RCC 7860 (cell line): ENCODE measurements around the gene UGT1A1.
A peak's percentile ranks its signal among the peaks of the same experiment; 100 is the strongest.
"Not testable (repeated sequence)": the region's sequence is repeated elsewhere in the genome, so short reads cannot be mapped to it uniquely, and the experiment has no call there.

Experiments used
- DNase-seq: peaks from one replicate; pipeline ENCODE4 v3.0.0-alpha.2; 2015; ENCODE audit warnings: low spot score
- FAIRE-seq: peaks from 2 replicates; lab custom pipeline; 2012; peaks lifted over from hg19 to GRCh38; lab: Jason Lieb, UNC

The UGT1A1 gene

DNA sequence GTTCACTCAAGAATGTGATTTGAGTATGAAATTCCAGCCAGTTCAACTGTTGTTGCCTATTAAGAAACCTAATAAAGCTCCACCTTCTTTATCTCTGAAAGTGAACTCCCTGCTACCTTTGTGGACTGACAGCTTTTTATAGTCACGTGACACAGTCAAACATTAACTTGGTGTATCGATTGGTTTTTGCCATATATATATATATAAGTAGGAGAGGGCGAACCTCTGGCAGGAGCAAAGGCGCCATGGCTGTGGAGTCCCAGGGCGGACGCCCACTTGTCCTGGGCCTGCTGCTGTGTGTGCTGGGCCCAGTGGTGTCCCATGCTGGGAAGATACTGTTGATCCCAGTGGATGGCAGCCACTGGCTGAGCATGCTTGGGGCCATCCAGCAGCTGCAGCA is at the start of gene UGT1A1:
Gene UGT1A1 (plus strand): TSS at position 228 of the 400 bp plus-strand sequence. CDS start 18 bp downstream, at position 246.
- no peak for FAIRE-seq
- DNase-seq = no peak

DNA sequence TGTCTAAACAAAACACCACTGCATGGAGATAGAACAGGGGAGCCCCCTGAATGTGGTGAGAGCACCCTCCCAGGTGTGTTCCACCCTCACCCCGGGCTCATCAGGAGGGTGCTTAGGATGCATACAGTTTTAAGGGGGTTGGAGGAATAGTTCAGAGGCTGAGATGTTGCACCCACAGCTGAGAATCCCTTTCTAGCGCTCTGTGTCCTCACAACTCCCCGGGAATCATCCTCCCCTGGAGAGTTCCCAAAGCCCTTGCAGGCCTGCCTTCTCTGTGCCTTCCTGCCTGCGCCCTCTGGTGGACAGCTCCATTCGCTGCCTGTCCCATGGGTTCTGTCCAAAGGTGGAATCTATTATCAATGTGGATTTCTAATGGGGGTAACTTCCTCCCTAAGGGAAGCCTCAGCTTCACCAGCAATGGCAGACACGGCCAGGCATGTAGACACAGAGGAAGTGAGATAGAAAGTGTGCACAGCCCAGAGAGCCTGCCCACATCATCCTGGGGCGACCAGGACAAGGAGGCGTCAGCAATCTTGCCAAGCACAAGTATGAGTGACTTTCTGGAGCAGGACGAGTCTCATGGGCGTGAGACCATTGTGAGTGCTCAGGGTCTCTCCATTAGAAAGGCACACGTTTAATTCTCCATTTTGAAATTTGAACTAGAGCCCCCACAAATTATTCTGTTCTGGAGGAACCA is 48.6 kb upstream of the UGT1A1 start:
- FAIRE-seq = peak; percentile 11

DNA sequence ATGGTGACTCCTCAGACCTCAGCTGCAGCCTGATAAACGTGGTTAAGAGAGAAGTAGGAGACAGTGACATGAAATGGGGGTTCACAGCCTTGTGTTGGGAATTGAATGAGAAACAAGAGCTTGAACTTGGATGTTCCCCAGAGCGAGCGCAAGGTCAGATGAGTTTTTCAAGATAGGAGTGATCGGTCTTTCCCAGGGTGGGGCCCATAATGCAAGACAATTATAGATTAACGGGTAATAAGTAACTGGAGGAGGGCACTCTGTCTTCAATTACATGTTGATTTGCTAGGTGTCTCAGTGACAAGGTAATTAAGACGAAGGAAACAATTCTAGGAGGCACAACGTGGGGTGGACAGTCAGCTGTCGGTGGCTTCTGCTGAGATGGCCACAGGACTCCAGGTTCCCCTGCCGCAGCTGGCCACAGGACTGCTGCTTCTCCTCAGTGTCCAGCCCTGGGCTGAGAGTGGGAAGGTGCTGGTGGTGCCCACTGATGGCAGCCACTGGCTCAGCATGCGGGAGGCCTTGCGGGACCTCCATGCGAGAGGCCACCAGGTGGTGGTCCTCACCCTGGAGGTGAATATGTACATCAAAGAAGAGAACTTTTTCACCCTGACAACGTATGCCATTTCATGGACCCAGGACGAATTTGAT is 47.3 kb upstream of the UGT1A1 start, which contains the start of gene UGT1A5:
Gene UGT1A5 (plus strand): TSS at position 297 of the 651 bp plus-strand sequence. CDS start 85 bp downstream, at position 382.
- FAIRE-seq (no peak), DNase-seq (no peak)

More for the DNA sequence above, 48.6 kb upstream of the UGT1A1 start:
- DNase-seq = peak; percentile 60

DNA sequence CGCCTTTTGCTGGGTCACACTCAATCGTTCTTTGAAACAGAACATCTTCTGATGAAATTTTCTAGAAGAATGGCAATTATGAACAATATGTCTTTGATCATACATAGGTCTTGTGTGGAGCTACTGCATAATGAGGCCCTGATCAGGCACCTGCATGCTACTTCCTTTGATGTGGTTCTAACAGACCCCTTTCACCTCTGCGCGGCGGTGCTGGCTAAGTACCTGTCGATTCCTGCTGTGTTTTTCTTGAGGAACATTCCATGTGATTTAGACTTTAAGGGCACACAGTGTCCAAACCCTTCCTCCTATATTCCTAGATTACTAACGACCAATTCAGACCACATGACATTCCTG is 46.8 kb upstream of the UGT1A1 start:
- DNase-seq (no peak), FAIRE-seq (no peak)

DNA sequence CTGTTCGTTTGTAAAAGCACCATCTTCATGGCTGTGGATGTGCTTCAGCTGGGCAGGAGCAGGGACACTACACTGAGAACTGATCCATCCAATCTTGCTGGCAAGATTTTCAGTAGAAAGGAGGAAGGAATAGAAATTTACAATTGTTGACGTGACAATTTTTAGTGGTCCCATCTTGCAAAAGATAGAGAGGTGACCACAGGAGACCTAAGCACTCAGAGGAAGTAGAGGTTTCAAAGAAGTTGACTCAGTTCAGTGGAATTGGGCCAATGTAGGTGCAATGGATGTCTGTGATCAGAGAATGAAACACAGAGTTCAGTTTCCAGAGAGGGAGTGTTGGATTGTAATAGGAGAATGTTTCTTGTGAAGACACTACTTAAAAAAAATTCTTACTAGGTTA is 45.9 kb upstream of the UGT1A1 start:
- DNase-seq (peak; percentile 61), FAIRE-seq (peak; percentile 89)

DNA sequence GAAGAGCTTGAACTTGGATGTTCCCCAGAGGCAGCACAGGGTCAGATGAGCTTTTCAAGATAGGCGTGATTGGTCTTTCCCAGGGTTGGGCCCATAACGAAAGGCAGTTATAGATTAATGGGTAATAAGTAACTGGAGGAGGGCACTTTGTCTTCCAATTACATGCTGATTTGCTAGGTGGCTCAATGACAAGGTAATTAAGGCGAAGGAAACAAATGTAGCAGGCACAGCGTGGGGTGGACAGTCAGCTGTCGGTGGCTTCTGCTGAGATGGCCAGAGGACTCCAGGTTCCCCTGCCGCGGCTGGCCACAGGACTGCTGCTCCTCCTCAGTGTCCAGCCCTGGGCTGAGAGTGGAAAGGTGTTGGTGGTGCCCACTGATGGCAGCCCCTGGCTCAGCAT is 41.5 kb upstream of the UGT1A1 start, which contains the start of gene UGT1A4:
Gene UGT1A4 (plus strand): TSS at position 185 of the 400 bp plus-strand sequence. CDS start 85 bp downstream, at position 270.
- FAIRE-seq = no peak
- DNase-seq = no peak

DNA sequence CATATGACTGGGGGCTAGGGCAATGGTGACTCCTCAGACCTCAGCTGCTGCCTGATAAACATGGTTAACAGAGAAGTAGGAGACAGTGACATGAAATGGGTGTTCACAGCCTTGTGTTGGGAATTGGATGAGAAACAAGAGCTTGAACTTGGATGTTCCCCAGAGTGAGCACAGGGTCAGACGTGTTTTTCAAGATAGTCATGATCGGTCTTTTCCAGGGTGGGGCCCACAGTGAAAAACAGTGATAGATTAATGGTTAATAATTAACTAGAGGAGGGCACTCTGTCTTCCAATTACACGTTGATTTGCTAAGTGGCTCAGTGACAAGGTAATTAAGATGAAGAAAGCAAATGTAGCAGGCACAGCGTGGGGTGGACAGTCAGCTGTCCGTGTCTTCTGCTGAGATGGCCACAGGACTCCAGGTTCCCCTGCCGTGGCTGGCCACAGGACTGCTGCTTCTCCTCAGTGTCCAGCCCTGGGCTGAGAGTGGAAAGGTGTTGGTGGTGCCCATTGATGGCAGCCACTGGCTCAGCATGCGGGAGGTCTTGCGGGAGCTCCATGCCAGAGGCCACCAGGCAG is 31.3 kb upstream of the UGT1A1 start, which contains the start of gene UGT1A3:
Gene UGT1A3 (plus strand): TSS at position 320 of the 579 bp plus-strand sequence. CDS start 85 bp downstream, at position 405.
- no peak for DNase-seq
- FAIRE-seq = no peak

DNA sequence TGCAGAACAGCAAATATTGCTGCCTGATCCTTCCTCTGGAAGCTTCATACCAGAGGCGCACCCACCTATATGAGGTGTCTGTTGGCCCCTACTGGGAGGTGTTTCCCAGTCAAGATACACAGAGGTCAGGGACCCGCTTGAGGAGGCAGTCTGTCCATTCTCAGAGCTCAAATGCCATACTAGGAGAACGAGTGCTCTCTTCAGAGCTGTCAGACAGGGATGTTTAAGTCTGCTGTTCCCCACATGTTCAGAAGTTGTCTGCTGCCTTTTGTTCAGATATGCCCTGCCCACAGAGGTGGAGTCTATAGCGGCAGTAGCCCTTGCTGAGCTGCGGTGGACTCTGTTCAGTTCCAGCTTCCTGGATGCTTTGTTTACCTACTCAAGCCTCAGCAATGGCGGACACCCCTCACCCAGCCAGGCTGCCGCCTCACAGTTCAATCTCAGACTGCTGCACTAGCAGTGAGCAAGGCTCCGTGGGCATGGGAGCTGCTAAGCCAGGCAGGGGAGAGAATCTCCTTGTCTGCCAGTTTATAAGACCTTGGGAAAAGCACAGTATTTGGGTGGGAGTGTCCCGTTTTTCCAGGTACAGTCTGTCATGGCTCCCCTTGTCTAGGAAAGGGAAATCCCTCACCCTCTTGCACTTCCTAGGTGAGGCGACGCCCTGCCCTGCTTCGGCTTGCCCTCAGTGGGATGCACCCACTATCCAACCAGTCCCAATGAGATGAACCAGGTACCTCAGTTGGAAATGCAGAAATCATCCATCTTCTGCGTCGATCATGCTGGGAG is 23.0 kb upstream of the UGT1A1 start:
- not testable (repeated sequence) for FAIRE-seq, DNase-seq

DNA sequence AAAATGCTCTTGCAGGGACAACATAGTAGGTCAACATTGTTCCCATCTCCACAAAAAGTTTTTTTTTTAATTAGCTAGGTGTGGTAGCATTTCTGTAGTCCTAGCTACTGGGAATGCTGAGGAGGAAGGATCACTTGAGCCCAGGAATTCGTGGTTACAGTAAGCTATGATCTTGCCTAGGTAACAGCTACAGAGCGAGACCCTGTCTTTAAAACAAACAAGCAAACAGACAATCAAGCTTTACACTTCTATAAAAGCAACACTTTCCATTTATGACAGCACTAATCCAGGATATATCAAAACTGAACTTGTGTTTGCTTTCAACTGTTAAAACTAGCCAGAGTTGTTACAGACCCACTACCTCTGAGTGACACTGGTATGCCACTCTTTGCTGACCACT is 19.2 kb upstream of the UGT1A1 start:
- DNase-seq (no peak), FAIRE-seq (no peak)

DNA sequence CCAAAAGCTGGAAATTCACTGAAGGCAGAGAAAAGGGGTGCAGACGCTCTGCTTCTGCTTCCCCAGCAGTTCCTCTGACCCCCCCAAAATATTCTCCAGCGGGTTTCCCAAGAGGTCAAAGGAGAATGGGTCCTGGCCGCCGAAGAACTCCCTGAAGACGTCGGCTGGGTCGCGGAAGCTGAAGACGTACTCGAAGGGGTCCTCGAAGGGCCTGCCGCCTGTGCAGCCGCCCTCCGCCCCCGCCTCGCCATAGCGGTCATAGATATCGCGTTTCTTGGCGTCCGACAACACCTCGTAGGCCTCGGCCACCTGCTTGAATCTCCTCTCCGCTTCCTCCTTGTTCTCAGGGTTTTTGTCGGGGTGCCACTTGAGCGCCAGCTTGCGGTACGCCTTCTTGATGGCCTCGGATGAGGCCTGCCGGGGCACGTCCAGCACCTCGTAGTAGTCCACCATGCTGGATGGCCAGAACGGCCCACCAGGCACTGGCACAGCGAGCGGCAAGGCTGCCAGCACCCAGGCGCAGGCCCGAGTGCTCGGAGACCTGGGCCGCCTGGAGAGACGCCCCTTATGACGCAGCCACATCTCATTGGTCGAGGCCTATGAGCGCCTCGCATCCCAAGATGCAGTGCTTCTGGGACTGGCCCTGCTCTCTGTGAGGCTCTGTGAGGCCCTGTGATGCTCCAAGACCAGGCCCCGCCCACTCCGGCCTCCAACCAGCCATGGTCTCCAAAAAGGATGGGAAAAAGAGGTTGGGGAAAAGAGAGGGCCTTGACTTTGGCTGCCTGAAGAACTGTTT is 16.4 kb upstream of the UGT1A1 start:
- FAIRE-seq = no peak
- no peak for DNase-seq

DNA sequence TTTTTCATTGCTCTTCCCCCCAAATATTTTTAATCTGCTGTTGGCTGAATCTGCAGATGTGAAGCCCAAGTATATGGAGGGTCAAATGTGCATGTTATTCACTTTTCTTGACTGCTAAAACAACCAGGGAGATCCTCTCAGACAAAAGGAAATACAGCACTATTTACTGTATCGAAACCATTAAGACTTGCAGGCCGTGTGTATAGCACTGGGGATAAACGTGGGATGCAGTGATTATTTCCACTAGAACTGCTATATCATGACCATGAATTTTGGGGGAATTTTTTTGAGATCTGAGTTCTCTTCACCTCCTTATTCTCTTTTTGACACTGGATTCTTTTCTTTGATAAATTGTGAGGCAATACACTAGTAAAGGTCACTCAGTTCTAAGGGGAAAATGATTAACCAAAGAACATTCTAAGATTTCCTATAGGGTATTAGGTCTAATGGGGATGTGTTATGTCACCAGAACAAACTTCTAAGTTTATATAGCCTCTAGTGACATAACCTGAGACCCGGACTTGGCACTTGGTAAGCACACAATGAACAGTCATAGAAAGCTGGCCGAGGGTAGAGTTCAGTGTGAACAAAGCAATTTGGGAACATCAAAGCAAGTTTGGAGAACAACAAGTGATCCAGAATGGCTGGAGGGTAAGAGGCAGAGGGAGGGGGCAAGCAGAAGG is 14.9 kb upstream of the UGT1A1 start:
- FAIRE-seq (no peak), DNase-seq (no peak)

DNA sequence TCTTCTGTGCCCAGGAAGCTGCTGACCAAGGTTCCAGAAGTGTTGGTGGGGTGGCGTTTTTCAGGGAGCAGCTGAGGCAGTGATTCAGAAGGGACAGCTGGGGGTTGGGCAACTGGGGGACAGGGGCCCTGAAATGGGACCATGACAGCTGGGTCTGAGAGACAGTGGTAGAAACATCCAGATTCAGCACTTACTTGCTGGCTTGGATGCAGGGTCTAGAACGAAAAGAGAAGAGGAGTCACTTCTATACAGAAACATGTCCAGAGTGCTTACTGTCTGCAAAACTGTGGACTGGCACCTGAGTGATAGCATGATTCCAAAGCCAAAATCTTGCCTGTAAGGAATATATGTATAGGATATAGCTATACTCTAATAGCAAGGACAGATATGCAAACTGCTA is 14.2 kb upstream of the UGT1A1 start:
- FAIRE-seq, DNase-seq: not testable (repeated sequence)

DNA sequence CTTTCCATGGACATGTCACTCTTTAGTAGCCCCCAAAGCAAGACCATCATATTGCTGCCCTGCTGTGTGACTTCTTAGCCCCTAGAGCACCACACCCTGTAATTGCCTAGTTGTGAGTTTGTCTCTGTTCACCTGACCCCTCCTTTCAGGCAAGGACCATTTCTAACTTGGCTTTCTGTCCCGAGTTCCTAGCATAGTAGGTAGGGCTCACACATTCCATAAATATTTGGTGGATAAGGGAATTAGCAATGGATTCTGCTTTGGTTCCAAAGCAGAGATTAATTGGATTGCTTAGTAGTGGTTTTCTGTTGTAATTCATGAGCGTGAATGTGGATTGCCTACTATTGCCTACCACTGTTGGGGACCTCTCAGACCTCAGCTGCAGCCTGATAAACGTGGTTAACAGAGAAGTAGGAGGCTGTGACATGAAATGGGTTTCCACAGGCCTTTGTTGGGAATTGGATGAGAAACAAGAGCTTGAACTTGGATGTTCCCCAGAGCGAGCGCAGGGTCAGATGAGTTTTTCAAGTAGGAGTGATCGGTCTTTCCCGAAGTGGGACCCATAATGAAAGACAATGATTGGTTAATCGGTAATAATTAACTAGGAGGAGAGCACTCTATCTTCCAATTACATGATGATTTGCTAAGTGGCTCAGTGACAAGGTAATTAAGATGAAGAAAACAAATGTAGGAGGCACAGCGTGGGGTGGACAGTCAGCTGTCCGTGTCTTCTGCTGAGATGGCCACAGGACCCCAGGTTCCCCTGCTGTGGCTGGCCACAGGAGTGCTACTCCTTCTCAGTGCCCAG is 13.4 kb upstream of the UGT1A1 start:
- DNase-seq (no peak), FAIRE-seq (no peak)

DNA sequence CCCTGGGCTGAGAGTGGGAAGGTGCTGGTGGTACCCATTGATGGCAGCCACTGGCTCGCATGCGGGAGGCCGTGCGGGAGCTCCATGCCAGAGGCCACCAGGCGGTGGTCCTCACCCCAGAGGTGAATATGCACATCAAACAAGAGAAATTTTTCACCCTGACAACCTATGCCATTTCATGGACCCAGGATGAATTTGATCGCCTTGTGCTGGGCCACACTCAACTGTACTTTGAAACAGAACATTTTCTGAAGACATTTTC is 12.9 kb upstream of the UGT1A1 start:
- no peak for FAIRE-seq
- no peak for DNase-seq

DNA sequence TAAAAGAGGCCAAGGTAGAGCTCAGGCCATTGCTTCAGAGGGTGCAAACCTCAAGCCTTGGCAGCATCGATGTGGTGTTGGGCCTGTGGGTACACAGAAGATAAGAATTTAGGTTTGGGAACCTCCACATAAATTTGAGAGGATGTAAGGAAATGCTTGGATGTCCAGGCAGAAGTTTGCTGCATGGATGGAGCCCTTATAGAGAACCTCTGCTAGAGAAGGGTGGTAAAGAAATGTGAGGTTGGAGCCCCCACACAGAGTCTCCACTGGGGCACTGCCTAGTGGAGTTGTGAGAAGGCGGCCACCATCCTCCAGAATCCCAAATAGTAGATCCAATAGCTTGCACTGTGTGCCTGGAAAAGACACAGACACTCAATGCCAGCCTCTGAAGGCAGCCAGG is 9.4 kb upstream of the UGT1A1 start:
- not testable (repeated sequence) for DNase-seq, FAIRE-seq

DNA sequence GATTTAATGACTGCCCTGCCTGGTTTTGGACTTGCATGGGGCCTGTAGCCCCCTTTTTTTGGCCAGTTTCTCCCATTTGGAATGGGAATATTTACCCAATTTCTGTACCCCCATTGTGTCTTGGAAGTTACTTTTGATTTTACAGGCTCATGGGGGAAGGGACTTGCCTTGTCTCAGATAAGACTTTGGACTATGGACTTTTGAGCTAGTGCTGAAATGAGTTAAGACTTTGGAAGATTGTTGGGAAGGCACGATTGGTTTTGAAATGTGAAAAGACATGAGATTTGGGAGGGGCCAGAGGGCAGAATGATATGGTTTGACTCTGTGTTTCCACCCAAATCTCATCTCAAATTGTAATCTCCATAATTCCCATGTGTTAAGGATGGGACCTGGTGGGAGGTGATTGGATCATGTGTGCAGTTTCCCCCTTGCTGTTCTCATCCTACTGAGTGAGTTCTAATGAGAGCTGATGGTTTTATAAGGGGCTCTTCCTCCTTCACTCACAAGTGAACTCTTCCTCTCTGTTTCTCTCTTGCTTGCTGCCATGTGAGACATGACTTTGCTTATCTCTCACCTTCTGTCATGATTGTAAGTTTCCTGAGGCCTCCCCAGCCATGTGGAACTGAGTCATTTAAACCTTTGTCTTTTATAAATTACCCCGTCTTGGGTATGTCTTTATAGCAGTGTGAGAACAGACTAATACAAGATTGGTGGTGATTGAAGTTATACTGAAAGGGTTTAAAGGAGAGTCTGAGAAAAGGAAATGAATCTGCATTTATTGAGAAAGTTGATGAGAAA is 8.7 kb upstream of the UGT1A1 start:
- not testable (repeated sequence) for DNase-seq, FAIRE-seq

DNA sequence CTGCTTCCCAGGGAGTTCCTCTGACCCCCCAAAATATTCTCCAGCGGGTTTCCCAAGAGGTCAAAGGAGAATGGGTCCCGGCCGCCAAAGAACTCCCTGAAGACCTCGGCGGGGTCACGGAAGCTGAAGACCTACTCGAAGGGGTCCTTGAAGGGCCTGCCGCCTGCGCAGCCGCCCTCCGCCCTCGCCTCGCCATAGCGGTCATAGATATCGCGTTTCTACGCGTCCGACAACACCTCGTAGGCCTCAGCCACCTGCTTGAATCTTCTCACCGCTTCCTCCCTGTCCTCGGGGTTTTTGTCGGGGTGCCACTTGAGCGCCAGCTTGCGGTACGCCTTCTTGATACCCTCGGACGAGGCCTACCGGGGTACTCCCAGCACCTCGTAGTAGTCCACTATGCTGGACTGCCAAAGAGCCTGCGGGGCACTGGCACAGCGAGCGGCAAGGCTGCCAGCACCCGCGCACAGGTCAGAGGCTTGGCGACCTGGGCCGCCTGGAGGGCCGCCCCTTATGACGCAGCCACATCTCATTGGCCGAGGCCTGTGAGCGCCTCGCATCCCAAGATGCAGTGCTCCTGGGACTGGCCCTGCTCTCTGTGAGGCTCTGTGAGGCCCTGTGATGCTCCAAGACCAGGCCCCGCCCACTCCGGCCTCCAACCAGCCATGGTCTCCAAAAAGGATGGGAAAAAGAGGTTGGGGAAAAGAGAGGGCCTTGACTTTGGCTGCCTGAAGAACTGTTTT is 5.0 kb upstream of the UGT1A1 start:
- no peak for FAIRE-seq
- no peak for DNase-seq
